Measurements from ENCODE around the gene PLCL2. TPM values are rescaled to one million over a fixed set of nuclear protein-coding genes. Genes with fewer than 3 reads are reported as not detected.

Gene PLCL2
- total RNA-seq, 3 donors from 2014 or later (not counting 1 experiment from before 2014, with no cell fraction given): 71.5 to 94.9 (median 84.7) TPM

DNA sequence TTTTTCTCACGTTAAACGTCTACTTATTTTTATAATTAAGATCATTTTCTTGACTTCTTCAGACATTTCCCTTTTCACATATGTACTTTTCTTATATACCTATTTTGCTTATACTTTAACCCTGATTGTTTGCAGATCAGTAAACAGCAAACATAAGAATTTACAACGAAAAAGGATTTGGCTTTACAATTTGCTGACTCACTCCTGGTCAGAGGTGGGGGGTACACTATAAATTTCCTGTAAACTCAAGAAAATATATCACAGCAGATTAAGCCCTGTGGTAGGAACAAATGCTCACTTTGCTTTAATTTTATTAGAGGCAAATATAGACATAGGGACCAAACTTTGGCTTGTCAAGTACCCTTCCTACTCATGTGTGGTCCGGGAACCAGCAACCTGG lies 185.0 kb downstream of the PLCL2 start:
- TF ChIP-seq, protein P1, sequence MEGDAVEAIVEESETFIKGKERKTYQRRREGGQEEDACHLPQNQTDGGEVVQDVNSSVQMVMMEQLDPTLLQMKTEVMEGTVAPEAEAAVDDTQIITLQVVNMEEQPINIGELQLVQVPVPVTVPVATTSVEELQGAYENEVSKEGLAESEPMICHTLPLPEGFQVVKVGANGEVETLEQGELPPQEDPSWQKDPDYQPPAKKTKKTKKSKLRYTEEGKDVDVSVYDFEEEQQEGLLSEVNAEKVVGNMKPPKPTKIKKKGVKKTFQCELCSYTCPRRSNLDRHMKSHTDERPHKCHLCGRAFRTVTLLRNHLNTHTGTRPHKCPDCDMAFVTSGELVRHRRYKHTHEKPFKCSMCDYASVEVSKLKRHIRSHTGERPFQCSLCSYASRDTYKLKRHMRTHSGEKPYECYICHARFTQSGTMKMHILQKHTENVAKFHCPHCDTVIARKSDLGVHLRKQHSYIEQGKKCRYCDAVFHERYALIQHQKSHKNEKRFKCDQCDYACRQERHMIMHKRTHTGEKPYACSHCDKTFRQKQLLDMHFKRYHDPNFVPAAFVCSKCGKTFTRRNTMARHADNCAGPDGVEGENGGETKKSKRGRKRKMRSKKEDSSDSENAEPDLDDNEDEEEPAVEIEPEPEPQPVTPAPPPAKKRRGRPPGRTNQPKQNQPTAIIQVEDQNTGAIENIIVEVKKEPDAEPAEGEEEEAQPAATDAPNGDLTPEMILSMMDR (IDR thresholded peaks at IDR 0.05): no peak
- 100% methylated on average over 3 of the region's 4 CpGs for WGBS (ENCODE audit: insufficient coverage)
- Mint-ChIP-seq H3K9me3 (no peaks in the 10 kb centered on the region), H3K4me3 (no peak overlapping the region), H3K27me3 (ENCODE audit: low read depth in 2 of 2) (no peaks in the 10 kb centered on the region), H3K4me1 (peaks cover 55 to 56% of the 10 kb centered on the region in 2 donors), H3K27ac (peak overlapping the region; percentile 5 to 62), H3K36me3 (peaks cover 18% of the 10 kb centered on the region)
- intact Hi-C loops (cut with micrococcal nuclease): no loop called here
- Histone ChIP-seq H3K27me3 (ENCODE audit: control insufficient read depth, insufficient read depth, low read length) (no peaks in the 10 kb centered on the region), H3K4me1 (ENCODE audit: control insufficient read depth, insufficient read depth, low read length) (peaks cover 9% of the 10 kb centered on the region), H3K27ac (ENCODE audit: low read length) (no peak overlapping the region), H3K9me3 (ENCODE audit: control insufficient read depth, insufficient read depth, low read length) (no peaks in the 10 kb centered on the region), H3K4me3 (ENCODE audit: low read length) (no peak overlapping the region), H3K36me3 (ENCODE audit: control insufficient read depth, insufficient read depth, low read length) (peaks cover 37% of the 10 kb centered on the region)
- ATAC-seq (no peak), DNase-seq (no peak)

DNA sequence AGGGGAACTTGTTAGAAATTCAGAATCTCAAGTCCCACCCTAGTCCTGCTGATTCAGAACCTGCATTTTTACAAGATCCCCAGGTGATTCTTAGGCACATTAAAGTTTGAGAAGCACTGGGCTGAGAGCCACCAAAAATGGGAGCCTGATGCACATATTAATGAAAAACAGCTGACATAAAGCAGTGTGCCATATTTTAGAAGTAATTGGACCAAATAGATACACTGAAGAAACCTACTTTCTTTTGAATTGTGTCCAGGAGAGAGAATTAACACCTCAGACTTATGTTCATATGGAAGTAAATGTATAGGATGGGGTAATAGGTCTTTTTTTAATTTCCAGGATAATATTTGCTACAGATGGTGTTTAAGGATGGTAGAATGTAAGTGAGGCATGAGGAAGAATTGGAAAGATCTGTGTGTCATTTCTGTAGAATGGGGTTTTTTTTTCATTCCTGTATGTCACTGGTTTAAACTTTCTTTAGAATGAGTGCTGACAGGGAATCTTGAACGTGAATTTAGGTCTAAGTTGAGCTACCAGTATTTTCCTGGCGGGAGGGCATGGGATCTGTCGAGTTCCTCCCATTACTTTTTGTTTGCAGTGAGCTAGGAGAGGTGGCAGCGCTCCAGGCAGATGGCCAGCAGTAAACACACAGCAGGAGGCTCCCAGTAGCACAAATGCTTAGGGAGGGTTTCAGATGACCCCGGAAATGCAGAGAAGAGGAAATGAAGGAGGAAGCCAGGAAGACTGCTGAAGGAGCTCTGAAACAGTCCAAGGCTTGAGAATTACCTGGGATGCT lies 185.6 kb downstream of the PLCL2 start:
- H3K4me1 ChIP-seq (ENCODE audit: control insufficient read depth, insufficient read depth, low read length): peaks cover 14% of the 10 kb centered on the region
- H3K27ac ChIP-seq (ENCODE audit: low read length): no peak overlapping the region
- H3K36me3 ChIP-seq (ENCODE audit: control insufficient read depth, insufficient read depth, low read length): peaks cover 37% of the 10 kb centered on the region
- no peaks in the 10 kb centered on the region for H3K9me3 ChIP-seq (ENCODE audit: control insufficient read depth, insufficient read depth, low read length)
- Mint-ChIP-seq H3K4me1 (peaks cover 57 to 59% of the 10 kb centered on the region in 2 donors), H3K36me3 (peaks cover 18% of the 10 kb centered on the region), H3K27me3 (ENCODE audit: low read depth in 2 of 2) (no peaks in the 10 kb centered on the region), H3K4me3 (no peak overlapping the region), H3K27ac (peak overlapping the region; percentile 5 to 62), H3K9me3 (no peaks in the 10 kb centered on the region)
- intact Hi-C loops (cut with micrococcal nuclease): no loop called here
- DNase-seq: no peak
- H3K4me3 ChIP-seq (ENCODE audit: low read length): no peak overlapping the region
- H3K27me3 ChIP-seq (ENCODE audit: control insufficient read depth, insufficient read depth, low read length): no peaks in the 10 kb centered on the region
- no peak for ATAC-seq
- 89% methylated on average over 5 of the region's 5 CpGs for whole genome bisulfite sequencing (ENCODE audit: insufficient coverage)
- TF ChIP-seq, protein P1 (IDR thresholded peaks at IDR 0.05): no peak

DNA sequence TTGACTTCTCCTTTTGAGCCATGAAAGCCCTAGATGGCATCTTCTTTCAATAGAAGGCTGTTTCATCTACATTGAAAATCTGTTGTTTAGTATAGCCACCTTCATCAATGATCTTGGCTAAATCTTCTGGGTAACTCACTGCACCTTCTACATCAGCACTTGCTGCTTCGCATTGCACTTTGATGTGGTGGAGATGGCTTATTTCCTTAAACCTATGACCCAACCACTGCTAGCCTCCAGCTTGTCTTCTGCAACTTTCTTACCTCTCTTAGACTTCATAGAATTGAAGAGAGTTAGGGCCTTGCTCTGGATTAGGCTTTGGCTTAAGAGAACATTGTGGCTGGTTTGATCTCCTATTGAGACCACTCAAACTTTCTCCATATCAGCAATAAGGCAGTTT lies 189.8 kb downstream of the PLCL2 start:
- intact Hi-C loops (cut with micrococcal nuclease): loop anchor here (2.0 kb wide), 2 partner anchors 20 to 42 kb away; no protein-coding TSS in a partner anchor
- DNase-seq: peak in 1 of 2 donors; percentile 57
- peaks cover 21% of the 10 kb centered on the region for H3K36me3 Mint-ChIP-seq

More for the DNA sequence above, 189.8 kb downstream of the PLCL2 start:
- Histone ChIP-seq H3K27ac (ENCODE audit: low read length) (peak overlapping the region; percentile 43), H3K4me1 (ENCODE audit: control insufficient read depth, insufficient read depth, low read length) (peaks cover 41% of the 10 kb centered on the region), H3K4me3 (ENCODE audit: low read length) (no peak overlapping the region), H3K9me3 (ENCODE audit: control insufficient read depth, insufficient read depth, low read length) (no peaks in the 10 kb centered on the region), H3K27me3 (ENCODE audit: control insufficient read depth, insufficient read depth, low read length) (no peaks in the 10 kb centered on the region), H3K36me3 (ENCODE audit: control insufficient read depth, insufficient read depth, low read length) (peaks cover 29% of the 10 kb centered on the region)
- ATAC-seq: peak; percentile 20 to 44 (median 40)
- no peaks in the 10 kb centered on the region for H3K9me3 Mint-ChIP-seq
- peaks cover 62 to 69% of the 10 kb centered on the region in 2 donors for H3K4me1 Mint-ChIP-seq
- TF ChIP-seq, protein P1 (IDR thresholded peaks at IDR 0.05): no peak
- H3K27me3 Mint-ChIP-seq (ENCODE audit: low read depth in 2 of 2): no peaks in the 10 kb centered on the region
- H3K4me3 Mint-ChIP-seq: peak overlapping the region; percentile 75
- H3K27ac Mint-ChIP-seq: peak overlapping the region; percentile 79 to 84
- no CpG with 5 or more reads among the region's 1 CpG for WGBS (ENCODE audit: insufficient coverage)
